Loucy (cell line): ENCODE results near the gene NSUN2.

ENCODE experiments used
- H2AFZ ChIP-seq: fragments of 200-600 bp; sonication (generic); 2 replicates; pipeline ENCODE4 v1.6.0; 2016; ENCODE audit warnings: antibody characterized with exemption, mild to moderate bottlenecking, low read length, moderate library complexity
- H3F3A ChIP-seq: fragments of 200-600 bp; 2 replicates; pipeline ENCODE4 v1.6.0; 2016; ENCODE audit warnings: antibody characterized with exemption, low read depth, mild to moderate bottlenecking
- H3K27me3 ChIP-seq: fragments of 200-600 bp; sonication (generic); 2 replicates; pipeline ENCODE4 v1.6.1; 2014; ENCODE audit warnings: low read length, mild to moderate bottlenecking; ENCODE audit not compliant: insufficient read depth, poor library complexity, severe bottlenecking
- H3K36me3 ChIP-seq: fragments of 200-600 bp; sonication (generic); 2 replicates; pipeline ENCODE4 v1.6.1; 2016; ENCODE audit warnings: low read length; ENCODE audit not compliant: insufficient read depth
- H3K4me1 ChIP-seq: fragments of 200-600 bp; sonication (generic); 2 replicates; pipeline ENCODE4 v1.5.1; 2014; ENCODE audit warnings: low read length, mild to moderate bottlenecking; ENCODE audit not compliant: insufficient read depth, poor library complexity, severe bottlenecking
- H3K4me2 ChIP-seq: fragments of 200-600 bp; sonication (generic); 2 replicates; pipeline ENCODE4 v1.6.0; 2014; ENCODE audit warnings: antibody characterized with exemption, low read length, low read depth, mild to moderate bottlenecking; ENCODE audit not compliant: poor library complexity, severe bottlenecking
- H3K4me3 ChIP-seq: fragments of 200-600 bp; sonication (generic); 2 replicates; pipeline ENCODE4 v1.5.1; 2014; ENCODE audit warnings: low read length, mild to moderate bottlenecking, mixed read lengths; ENCODE audit not compliant: poor library complexity, severe bottlenecking
- H3K79me2 ChIP-seq: fragments of 200-600 bp; sonication (generic); 2 replicates; pipeline ENCODE4 v1.6.1; 2014; ENCODE audit warnings: low read length; ENCODE audit not compliant: insufficient read depth
- H3K9ac ChIP-seq: fragments of 200-600 bp; sonication (generic); 2 replicates; pipeline ENCODE4 v1.6.0; 2014; ENCODE audit warnings: mild to moderate bottlenecking, low read depth, low read length, moderate library complexity; ENCODE audit not compliant: poor library complexity, severe bottlenecking
- H3K9me2 ChIP-seq: fragments of 200-600 bp; sonication (generic); replicated peaks from 2 replicates; pipeline ENCODE4 v1.6.1; 2016; ENCODE audit warnings: low read depth, low read length, mixed read lengths
- H3K9me3 ChIP-seq: fragments of 200-600 bp; sonication (generic); 2 replicates; pipeline ENCODE4 v1.6.1; 2014; ENCODE audit warnings: mild to moderate bottlenecking, antibody characterized with exemption, low read length, low read depth; ENCODE audit not compliant: insufficient read depth
- H4K20me1 ChIP-seq: fragments of 200-600 bp; sonication (generic); 2 replicates; pipeline ENCODE4 v1.6.0; 2014; ENCODE audit warnings: antibody characterized with exemption, low read length, mild to moderate bottlenecking; ENCODE audit not compliant: insufficient read depth, poor library complexity, severe bottlenecking
- EZH2phosphoT487 ChIP-seq: fragments of 200-600 bp; IDR thresholded peaks from 2 replicates; pipeline ENCODE4 v1.6.1; 2018; ENCODE audit warnings: antibody characterized with exemption, mild to moderate bottlenecking, moderate library complexity, borderline replicate concordance
- TF ChIP-seq, protein P1 (sequence below): fragments of 200-600 bp; sonication (generic); conservative IDR thresholded peaks from 2 replicates; pipeline ENCODE4 v1.5.1; 2014; ENCODE audit warnings: mild to moderate bottlenecking, antibody characterized with exemption, low read length

The NSUN2 gene

DNA sequence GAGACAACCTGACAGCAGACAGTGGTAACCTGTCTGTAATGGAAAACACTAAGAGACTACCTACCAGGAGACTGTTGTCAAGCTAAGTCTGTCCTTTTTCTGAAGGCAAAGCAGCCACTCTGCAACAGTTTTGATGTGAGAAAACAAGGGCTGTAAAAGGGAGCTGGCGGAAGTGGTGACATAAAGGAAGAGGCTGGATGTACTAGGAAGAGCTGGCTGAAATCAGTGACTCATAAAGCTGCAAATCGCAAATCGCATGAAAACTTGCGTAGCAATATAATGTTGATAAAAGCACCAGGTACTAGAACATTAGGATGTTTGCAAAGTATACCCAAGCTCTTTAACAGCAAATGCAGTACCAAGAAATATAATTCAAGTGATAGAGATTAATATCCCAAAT is 1.4 kb downstream of the NSUN2 start:
- TF ChIP-seq, protein P1, sequence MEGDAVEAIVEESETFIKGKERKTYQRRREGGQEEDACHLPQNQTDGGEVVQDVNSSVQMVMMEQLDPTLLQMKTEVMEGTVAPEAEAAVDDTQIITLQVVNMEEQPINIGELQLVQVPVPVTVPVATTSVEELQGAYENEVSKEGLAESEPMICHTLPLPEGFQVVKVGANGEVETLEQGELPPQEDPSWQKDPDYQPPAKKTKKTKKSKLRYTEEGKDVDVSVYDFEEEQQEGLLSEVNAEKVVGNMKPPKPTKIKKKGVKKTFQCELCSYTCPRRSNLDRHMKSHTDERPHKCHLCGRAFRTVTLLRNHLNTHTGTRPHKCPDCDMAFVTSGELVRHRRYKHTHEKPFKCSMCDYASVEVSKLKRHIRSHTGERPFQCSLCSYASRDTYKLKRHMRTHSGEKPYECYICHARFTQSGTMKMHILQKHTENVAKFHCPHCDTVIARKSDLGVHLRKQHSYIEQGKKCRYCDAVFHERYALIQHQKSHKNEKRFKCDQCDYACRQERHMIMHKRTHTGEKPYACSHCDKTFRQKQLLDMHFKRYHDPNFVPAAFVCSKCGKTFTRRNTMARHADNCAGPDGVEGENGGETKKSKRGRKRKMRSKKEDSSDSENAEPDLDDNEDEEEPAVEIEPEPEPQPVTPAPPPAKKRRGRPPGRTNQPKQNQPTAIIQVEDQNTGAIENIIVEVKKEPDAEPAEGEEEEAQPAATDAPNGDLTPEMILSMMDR: no peak
- TF ChIP-seq EZH2phosphoT487: no peak
- H3F3A ChIP-seq: no peaks in the 10 kb centered on the region
- H3K36me3 ChIP-seq: peaks cover 10% of the 10 kb centered on the region; the same call in 1 of the 2 replicates
- H3K79me2 ChIP-seq: peaks cover 89% of the 10 kb centered on the region
- peak overlapping the region; percentile 83 for H3K9ac ChIP-seq
- no peaks in the 10 kb centered on the region for H3K27me3 ChIP-seq
- H3K9me2 ChIP-seq: no peaks in the 10 kb centered on the region
- peak overlapping the region; percentile 92 for H3K4me2 ChIP-seq
- peak overlapping the region; percentile 97 for H3K4me3 ChIP-seq
- peaks cover 51% of the 10 kb centered on the region for H4K20me1 ChIP-seq
- H3K9me3 ChIP-seq: no peaks in the 10 kb centered on the region
- peaks cover 25% of the 10 kb centered on the region for H3K4me1 ChIP-seq
- H2AFZ ChIP-seq: no peak overlapping the region

DNA sequence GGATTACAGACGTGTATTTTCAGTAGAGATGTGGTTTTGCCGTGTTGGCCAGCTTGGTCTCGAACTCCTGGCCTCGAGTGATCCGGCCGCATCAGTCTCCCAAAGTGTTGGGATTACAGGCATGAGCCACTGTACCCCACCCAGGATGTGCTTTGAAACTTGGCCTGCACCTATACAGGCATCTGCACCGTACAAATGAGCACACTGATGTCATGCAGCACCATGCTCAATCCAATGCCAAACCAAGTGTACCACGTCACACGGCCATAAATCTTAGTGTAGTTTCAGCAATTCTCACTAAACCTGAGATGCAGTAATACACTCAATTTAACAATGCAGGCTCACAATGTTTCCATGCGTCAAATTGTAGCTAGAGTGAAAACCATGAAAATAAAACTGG is 6.3 kb downstream of the NSUN2 start:
- Histone ChIP-seq H3K4me3 (no peak overlapping the region), H3K79me2 (peaks cover 88% of the 10 kb centered on the region), H3K36me3 (peaks cover 51% of the 10 kb centered on the region), H3K4me1 (peaks cover 7% of the 10 kb centered on the region), H3K27me3 (no peaks in the 10 kb centered on the region), H3K9me3 (no peaks in the 10 kb centered on the region), H3F3A (no peaks in the 10 kb centered on the region), H2AFZ (no peak overlapping the region), H3K4me2 (no peak overlapping the region), H4K20me1 (peaks cover 51% of the 10 kb centered on the region), H3K9ac (no peak overlapping the region), H3K9me2 (no peaks in the 10 kb centered on the region)
- no peak for TF ChIP-seq EZH2phosphoT487
- TF ChIP-seq, protein P1: no peak

DNA sequence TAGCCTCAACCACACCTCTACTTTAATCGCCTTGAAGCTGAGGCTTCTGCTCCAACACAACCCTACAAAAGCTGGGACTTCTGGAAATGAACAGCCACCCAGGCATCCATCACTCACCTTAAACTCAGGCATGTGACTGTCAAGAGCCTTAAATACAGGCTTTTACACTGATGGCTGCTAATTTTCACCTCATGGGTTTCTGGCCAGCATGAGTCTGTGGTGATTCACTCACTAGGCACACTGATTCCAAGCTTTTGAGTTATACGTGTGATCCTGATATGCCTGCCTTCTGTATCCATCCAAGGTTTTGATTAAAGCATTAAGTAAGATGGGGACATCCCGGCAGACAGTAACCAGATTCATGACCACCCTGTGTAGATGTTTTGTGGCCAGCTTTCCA is 8.9 kb downstream of the NSUN2 start:
- peaks cover 70% of the 10 kb centered on the region for H3K36me3 ChIP-seq
- H3F3A ChIP-seq: no peaks in the 10 kb centered on the region
- H3K4me3 ChIP-seq: no peak overlapping the region
- H4K20me1 ChIP-seq: peaks cover 31% of the 10 kb centered on the region
- TF ChIP-seq, protein P1: no peak
- TF ChIP-seq EZH2phosphoT487: no peak
- no peaks in the 10 kb centered on the region for H3K27me3 ChIP-seq
- no peaks in the 10 kb centered on the region for H3K4me1 ChIP-seq
- H3K4me2 ChIP-seq: no peak overlapping the region
- H3K9me3 ChIP-seq: no peaks in the 10 kb centered on the region
- H2AFZ ChIP-seq: no peak overlapping the region
- H3K9me2 ChIP-seq: no peaks in the 10 kb centered on the region
- no peak overlapping the region for H3K9ac ChIP-seq
- H3K79me2 ChIP-seq: peaks cover 63% of the 10 kb centered on the region
